Activated CD8-positive, alpha-beta memory T cell treated with anti-CD3 and anti-CD28 coated beads, Interleukin-2, amount 50 U/mL, for 48 hours (primary cell): ENCODE measurements around the gene TNIK.
A peak's percentile ranks its signal among the peaks of the same experiment; 100 is the strongest.
"Not testable (repeated sequence)": the region's sequence is repeated elsewhere in the genome, so short reads cannot be mapped to it uniquely, and the experiment has no call there.

Source experiments
- DNase-seq: peaks from one replicate; pipeline ENCODE4 v3.0.0-alpha.2; 2020

The TNIK gene

DNA sequence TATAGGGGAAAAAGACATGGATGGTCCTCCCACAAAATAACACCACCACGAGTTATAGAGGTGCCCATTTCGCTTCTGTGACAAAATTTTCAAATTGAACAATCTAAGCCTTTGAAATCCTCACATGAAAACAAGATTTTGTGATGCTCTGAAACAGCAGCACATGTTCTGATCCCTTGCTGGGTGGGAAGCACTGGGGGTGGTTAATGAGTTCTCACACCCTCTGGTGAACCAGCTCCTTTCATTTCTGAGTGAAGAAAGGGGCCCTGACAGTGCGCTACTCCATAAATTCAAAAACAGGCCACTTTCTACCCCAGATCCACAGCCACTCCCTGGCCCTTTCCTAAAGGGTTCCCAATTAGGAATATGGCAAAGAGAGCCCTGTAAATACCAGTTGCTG is 129.3 kb downstream of the TNIK start:
- no peak for DNase-seq

DNA sequence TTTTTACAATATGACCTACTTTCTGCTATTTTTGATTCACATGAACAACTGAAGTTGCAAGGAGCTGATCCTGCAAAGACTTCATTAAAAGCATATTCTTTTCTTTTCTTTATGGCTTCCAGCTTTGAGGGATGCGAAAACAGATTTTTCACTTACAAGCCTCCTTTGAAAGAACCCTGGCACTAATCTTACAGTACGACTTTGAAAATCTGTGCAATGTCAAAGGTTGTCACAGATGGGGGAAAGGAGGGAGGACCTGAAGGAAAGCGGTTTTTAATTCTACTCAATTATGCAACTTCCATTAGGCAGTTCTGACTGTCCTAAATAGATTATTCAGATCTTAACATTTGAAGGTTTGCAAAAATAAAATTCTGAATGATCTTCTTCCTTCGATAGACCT is 130.5 kb downstream of the TNIK start:
- DNase-seq: no peak

GRCh38 chr3:171328419-171329082 is 131.7 kb downstream of the TNIK start:
- DNase-seq: peak; percentile 53

GRCh38 chr3:171327441-171328174 is 132.6 kb downstream of the TNIK start:
- no peak for DNase-seq

DNA sequence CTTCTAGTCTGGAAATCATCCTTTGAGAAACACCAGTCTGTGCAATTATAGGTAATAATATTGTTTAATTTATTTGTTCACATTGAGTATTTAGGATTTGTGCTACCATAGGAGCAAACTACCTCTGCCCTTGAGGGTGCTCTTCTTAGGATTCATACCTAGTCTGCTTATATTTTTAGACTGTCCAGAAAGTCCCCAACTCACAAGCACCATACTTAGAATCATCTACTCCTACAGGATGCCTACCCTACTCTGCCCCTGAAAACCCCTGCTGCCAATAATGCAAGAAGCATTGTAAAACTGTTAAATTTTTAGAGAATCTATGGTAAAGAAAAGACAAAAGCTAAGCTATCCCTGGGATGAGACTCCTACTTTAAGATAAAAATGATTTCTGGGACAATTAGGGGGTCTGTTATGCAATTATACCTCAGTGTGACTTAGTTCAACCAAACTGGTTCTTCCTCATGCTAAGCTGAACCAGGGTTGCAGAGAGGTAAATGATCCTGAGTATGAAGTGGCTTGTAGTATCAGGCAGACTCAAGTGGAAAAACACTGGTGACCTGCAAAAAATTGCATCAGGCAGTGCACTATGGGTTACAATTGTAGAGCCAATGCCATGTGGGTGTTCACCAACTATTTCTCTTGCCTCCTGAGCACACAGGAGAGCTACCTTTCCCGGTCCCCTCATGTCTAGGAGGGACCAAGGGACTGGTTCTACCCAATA is 133.3 kb downstream of the TNIK start:
- DNase-seq: no peak

GRCh38 chr3:171323938-171324536 is 136.2 kb downstream of the TNIK start:
- no peak for DNase-seq

GRCh38 chr3:171321559-171322360 is 138.4 kb downstream of the TNIK start:
- no peak for DNase-seq

- DNase-seq: no peak
These were observed 139.3 kb downstream of the TNIK start for GRCh38 chr3:171320750-171321558.

DNA sequence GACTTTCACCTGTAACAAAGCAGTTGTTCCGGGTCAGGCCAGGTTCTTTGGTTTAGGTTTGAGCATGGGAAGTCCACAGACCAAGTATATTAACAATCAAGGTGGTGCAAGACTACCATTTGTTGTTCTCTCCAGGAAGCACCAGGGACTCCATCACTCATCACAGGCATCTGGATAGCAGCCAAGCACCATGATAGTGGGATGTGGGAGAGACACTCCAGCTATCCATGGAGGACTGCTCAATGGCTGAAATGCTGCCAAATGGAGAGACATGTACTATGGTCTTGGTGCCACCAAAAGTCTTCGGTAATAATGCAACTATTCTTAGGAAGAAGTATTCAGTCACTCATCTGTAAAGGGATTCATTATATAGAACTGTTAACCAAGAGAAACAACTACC is 143.0 kb downstream of the TNIK start:
- DNase-seq: no peak

- DNase-seq: no peak
These were observed 144.3 kb downstream of the TNIK start for GRCh38 chr3:171315919-171316318.

DNA sequence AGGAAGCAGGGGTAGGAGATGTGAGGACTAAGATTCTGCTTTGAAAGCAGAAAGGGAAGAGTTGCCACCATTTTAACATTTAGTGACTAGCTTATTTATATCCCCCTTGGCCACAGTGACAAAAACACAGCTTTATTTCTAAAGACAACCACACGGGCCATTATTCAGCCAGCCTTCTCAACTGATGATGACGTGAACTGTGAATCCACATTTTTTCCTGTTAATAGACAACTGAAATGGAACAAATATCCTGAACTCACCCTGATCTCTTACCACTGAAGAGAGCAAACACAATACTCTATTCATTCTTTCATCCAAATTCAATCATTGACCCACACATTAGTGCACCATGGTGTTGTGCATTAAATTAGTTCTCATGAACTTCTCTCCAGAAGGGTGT is 145.1 kb downstream of the TNIK start:
- DNase-seq: no peak

GRCh38 chr3:171314341-171314740 is 145.9 kb downstream of the TNIK start:
- DNase-seq: no peak

GRCh38 chr3:171313702-171314101 is 146.5 kb downstream of the TNIK start:
- no peak for DNase-seq

DNA sequence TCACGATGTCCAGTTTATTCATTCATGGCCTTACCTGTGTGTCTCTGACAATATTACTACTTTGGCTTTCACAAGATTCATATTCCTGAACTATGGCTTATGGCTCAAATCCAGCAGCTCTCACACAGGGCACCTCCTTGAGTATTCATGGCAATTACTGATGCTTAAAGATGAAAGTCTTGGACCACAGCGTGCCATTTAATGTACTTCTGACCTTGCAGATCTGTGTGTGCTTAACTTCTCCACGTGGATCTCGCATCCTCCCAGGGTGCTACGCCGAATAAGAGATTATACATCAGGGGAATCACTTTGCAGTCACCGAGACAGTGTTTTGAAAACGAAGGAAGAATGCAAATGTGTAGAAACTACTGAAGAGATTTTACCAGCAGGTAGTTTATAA is 147.5 kb downstream of the TNIK start:
- DNase-seq: no peak

- DNase-seq: no peak
These were observed 148.4 kb downstream of the TNIK start for GRCh38 chr3:171311784-171312183.

DNA sequence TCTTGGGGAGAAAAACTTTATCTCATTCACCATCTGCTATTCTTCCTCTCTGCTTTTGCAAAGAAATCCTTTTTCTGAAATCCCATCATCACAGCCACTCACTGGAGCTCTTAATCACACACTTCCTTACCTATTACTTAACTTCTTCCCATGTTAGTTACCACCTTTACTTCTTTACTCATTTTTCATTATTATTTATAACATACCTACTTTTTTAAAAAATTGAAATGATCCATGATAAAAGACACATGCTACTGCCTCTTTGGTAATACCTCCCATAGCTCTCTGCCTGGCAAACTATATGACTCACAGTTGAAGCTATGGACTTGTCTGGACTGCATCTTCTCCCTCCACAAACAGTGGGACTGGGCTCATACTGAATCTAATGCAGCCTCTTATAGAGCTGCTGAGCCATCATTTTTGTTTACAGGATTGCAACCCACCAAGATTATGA is 150.3 kb downstream of the TNIK start:
- DNase-seq: no peak

DNA sequence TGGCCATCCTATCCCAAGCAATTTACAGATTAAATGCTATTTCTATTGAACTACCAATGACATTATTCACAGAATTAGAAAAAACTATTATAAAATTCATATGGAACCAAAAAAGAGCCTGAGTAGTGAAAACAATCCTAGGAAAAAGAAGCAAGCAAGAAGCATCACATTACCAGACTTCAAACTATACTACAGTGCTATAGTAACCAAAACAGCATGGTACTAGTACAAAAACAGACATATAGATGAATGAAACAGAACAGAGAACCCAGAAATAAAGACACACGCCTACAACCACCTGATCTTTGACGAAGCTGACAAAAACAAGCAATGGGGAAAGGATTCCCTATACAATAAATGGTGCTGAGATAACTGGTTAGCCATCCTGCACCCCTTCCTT is 152.2 kb downstream of the TNIK start:
- no peak for DNase-seq

- DNase-seq: no peak
These were observed 153.1 kb downstream of the TNIK start for GRCh38 chr3:171307046-171307585.

- no peak for DNase-seq
These were observed 153.6 kb downstream of the TNIK start for GRCh38 chr3:171306631-171307030.

DNA sequence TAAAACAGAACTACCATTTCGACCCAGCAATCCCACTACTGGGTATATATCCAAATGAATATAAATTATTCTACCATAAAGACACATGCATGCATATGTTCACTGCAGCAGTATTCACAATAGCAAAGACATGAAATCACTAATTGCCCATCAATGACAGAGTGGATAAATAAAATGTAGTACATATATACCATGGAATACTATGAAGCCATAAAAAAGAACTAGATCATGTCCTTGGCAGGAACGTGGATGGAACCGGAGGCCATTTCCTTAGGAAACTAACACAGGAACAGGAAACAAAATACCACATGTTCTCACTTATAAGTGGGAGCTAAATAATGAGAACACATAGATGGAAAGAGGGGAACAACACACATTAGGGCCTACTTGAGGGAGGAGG is 154.4 kb downstream of the TNIK start:
- DNase-seq: not testable (repeated sequence)

DNA sequence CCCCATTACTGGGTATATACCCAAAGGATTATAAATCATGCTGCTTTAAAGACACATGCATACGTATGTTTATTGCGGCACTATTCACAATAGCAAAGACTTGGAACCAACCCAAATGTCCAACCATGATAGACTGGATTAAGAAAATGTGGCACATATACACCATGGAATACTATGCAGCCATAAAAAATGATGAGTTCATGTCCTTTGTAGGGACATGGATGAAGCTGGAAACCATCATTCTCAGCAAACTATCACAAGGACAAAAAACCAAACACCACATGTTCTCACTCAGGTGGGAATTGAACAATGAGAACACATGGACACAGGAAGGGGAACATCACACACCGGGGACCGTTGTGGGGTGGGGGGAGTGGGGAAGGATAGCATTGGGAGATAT is 155.7 kb downstream of the TNIK start:
- DNase-seq: not testable (repeated sequence)
